ENCODE measurements around the gene ITPKC. TPM values are rescaled to one million over a fixed set of nuclear protein-coding genes. Genes with fewer than 3 reads are reported as not detected.
A peak's percentile ranks its signal among the peaks of the same experiment; 100 is the strongest.

The ITPKC gene
- polyA plus RNA-seq, 1 of the 3 experiments (the other 2 are of a cell fraction) = 6.3 TPM

GRCh38 chr19:40716031-40716481 is 856 bp upstream of the ITPKC start (continued):
- TF ChIP-seq REST (IDR thresholded peaks at IDR 0.05; ENCODE audit: low read depth, low read length) (no peak), RCOR1 (IDR thresholded peaks at IDR 0.05; ENCODE audit: low read length) (no peak), YY1 (IDR thresholded peaks at IDR 0.05; ENCODE audit: low read depth) (no peak), CTCF (IDR thresholded peaks at IDR 0.05) (no peak), SIN3A (IDR thresholded peaks at IDR 0.05; ENCODE audit: borderline replicate concordance, low read depth, low read length) (peak; percentile 63; the same call in 1 of the 2 replicates)

GRCh38 chr19:40717325-40717879 is 490 bp downstream of the ITPKC start:
- Histone ChIP-seq H3K27ac (ENCODE audit: low read depth in 2 of 2, low read length in 1 of 2) (peak overlapping the region; percentile 74 to 100), H3K9me3 (no peaks in the 10 kb centered on the region), H3K79me2 (ENCODE audit: insufficient read depth) (peaks cover 68% of the 10 kb centered on the region), H3K9ac (peak overlapping the region; percentile 98), H2AFZ (ENCODE audit: low read depth) (peak overlapping the region; percentile 73; the same call in 1 of the 2 replicates), H3K4me1 (ENCODE audit: control insufficient read depth in 1 of 2, insufficient read depth in 2 of 2, low read depth in 1 of 2, low read length in 1 of 2) (peaks cover 8 to 35% of the 10 kb centered on the region in 2 experiments; a peak in 1 of 4 replicates), H3K9me2 (no peaks in the 10 kb centered on the region), H3K4me3 (ENCODE audit: low read depth in 2 of 2, low read length in 1 of 2) (peak overlapping the region; percentile 70 to 80), H4K20me1 (ENCODE audit: insufficient read depth) (peaks cover 3% of the 10 kb centered on the region; the same call in 1 of the 2 replicates), H3F3A (replicated peaks; ENCODE audit: insufficient read depth) (peaks cover 17% of the 10 kb centered on the region), H3K4me2 (peak overlapping the region; percentile 89), H3K36me3 (replicated peaks in 1 of 2; ENCODE audit: control insufficient read depth in 1 of 2, insufficient read depth in 2 of 2, low read length in 1 of 2) (peaks cover 0 to 12% of the 10 kb centered on the region in 2 experiments), H3K27me3 (ENCODE audit: insufficient read depth) (no peaks in the 10 kb centered on the region)
- DNase-seq = no peak
- POLR2A ChIA-PET = interaction anchor here (1.0 to 1.8 kb wide), 4 partner anchors 27 to 81 kb away, joined by 4 to 15 read pairs (median 5); partner anchors contain the start of genes ACTMAP, EGLN2, NUMBL and SNRPA
- WGBS (ENCODE audit: low lambda C conversion rate) = 3% methylated on average over 16 of the region's 20 CpGs
- CTCF ChIA-PET = interaction anchor here (1.0 kb wide), 1 partner anchor 83 kb away, joined by 4 read pairs; no protein-coding TSS in a partner anchor
- TF ChIP-seq RCOR1 (IDR thresholded peaks at IDR 0.05; ENCODE audit: low read length) (0 out of 2 replicates have a peak, but pooled peaks have one; percentile 25), SIN3A (IDR thresholded peaks at IDR 0.05; ENCODE audit: borderline replicate concordance, low read depth, low read length) (0 out of 2 replicates have a peak, but pooled peaks have one; percentile 1), GATA2 (CRISPR knock-in tag; IDR thresholded peaks at IDR 0.05) (no peak), MAX (IDR thresholded peaks at IDR 0.05; ENCODE audit: low read depth) (no peak), REST (IDR thresholded peaks at IDR 0.05; ENCODE audit: low read depth, low read length) (no peak)
- TF ChIP-seq, protein P1, sequence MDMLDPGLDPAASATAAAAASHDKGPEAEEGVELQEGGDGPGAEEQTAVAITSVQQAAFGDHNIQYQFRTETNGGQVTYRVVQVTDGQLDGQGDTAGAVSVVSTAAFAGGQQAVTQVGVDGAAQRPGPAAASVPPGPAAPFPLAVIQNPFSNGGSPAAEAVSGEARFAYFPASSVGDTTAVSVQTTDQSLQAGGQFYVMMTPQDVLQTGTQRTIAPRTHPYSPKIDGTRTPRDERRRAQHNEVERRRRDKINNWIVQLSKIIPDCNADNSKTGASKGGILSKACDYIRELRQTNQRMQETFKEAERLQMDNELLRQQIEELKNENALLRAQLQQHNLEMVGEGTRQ (IDR thresholded peaks at IDR 0.05; ENCODE audit: borderline replicate concordance, low read depth, low read length) = no peak

Data from SK-N-SH (cell line).